ENCODE data around the gene FOXN1. TPM values are rescaled to one million over a fixed set of nuclear protein-coding genes. Genes with fewer than 3 reads are reported as not detected.

Gene FOXN1
- total and polyA plus RNA-seq, 10 of the 15 experiments (the other 5 are each of a cell fraction or from before 2014, with no cell fraction given), result not detected

DNA sequence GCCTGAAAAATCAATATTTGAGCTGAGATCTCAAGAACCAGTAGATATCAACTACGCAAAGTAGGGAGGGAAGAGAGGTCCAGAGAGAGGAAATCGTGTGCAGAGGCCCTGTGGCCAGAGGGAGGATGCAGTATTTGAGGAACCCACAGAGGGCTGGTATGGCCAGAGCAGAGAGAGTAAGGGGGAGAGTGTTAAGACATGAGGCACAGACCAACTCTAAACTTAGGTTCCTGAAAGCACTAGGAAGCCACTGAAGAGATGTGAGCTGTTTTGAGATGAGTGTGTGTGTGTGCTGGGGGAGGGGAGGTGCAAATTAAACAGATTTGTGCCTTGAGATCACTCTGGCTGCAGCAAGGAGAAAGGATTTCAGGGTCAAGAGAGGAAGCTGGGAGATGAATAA lies 21.9 kb upstream of the FOXN1 start (continued):
- TF ChIP-seq SMAD5 (IDR thresholded peaks at IDR 0.05; ENCODE audit: low read depth), result no peak
- no peak for TF ChIP-seq HCFC1 (IDR thresholded peaks at IDR 0.05; ENCODE audit: low read length)
- 0 out of 2 replicates have a peak, but pooled peaks have one; percentile 20 for TF ChIP-seq RCOR1 (conservative IDR thresholded peaks at IDR 0.05; ENCODE audit: low read depth, low read length)
- TF ChIP-seq JUNB (IDR thresholded peaks at IDR 0.05), result peak; percentile 69
- TF ChIP-seq FOXK2 (IDR thresholded peaks at IDR 0.05), result no peak
- TF ChIP-seq PAX5 (IDR thresholded peaks at IDR 0.05; ENCODE audit: borderline replicate concordance, low read depth, low read length), result 0 out of 2 replicates have a peak, but pooled peaks have one; percentile 28
- TF ChIP-seq SUZ12 (IDR thresholded peaks at IDR 0.05; ENCODE audit: unreplicated experiment), result no peak
- TF ChIP-seq EZH2 (IDR thresholded peaks at IDR 0.05; ENCODE audit: borderline replicate concordance, control insufficient read depth, low read depth, low read length), result no peak
- TF ChIP-seq SPI1 (IDR thresholded peaks at IDR 0.05; ENCODE audit: borderline replicate concordance, insufficient read depth, low read depth, low read length), result peak; percentile 76
- TF ChIP-seq, protein P1, sequence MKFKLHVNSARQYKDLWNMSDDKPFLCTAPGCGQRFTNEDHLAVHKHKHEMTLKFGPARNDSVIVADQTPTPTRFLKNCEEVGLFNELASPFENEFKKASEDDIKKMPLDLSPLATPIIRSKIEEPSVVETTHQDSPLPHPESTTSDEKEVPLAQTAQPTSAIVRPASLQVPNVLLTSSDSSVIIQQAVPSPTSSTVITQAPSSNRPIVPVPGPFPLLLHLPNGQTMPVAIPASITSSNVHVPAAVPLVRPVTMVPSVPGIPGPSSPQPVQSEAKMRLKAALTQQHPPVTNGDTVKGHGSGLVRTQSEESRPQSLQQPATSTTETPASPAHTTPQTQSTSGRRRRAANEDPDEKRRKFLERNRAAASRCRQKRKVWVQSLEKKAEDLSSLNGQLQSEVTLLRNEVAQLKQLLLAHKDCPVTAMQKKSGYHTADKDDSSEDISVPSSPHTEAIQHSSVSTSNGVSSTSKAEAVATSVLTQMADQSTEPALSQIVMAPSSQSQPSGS (IDR thresholded peaks at IDR 0.05; ENCODE audit: low read length), result peak; percentile 74
- no peak for TF ChIP-seq ZNF217 (IDR thresholded peaks at IDR 0.05)
- TF ChIP-seq, protein P2, sequence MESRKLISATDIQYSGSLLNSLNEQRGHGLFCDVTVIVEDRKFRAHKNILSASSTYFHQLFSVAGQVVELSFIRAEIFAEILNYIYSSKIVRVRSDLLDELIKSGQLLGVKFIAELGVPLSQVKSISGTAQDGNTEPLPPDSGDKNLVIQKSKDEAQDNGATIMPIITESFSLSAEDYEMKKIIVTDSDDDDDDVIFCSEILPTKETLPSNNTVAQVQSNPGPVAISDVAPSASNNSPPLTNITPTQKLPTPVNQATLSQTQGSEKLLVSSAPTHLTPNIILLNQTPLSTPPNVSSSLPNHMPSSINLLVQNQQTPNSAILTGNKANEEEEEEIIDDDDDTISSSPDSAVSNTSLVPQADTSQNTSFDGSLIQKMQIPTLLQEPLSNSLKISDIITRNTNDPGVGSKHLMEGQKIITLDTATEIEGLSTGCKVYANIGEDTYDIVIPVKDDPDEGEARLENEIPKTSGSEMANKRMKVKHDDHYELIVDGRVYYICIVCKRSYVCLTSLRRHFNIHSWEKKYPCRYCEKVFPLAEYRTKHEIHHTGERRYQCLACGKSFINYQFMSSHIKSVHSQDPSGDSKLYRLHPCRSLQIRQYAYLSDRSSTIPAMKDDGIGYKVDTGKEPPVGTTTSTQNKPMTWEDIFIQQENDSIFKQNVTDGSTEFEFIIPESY (IDR thresholded peaks at IDR 0.05), result no peak
- TF ChIP-seq NRF1 (conservative IDR thresholded peaks at IDR 0.05; ENCODE audit: low read depth, low read length), result no peak
- TF ChIP-seq SRF (IDR thresholded peaks at IDR 0.05; ENCODE audit: low read depth in 2 of 2, low read length in 2 of 2), result 0 out of 4 replicates have a peak, but pooled peaks of 1 of the 2 experiments have one; percentile 37
- TF ChIP-seq SKIL (IDR thresholded peaks at IDR 0.05; ENCODE audit: low read depth, poor library complexity, severe bottlenecking), result no peak
- no peak for TF ChIP-seq POLR2AphosphoS2 (IDR thresholded peaks at IDR 0.05; ENCODE audit: low read depth, low read length)
- TF ChIP-seq CHD4 (IDR thresholded peaks at IDR 0.05), result no peak
- peak in 1 of 2 experiments; percentile 39; a peak in 1 of 4 replicates for TF ChIP-seq ETV6 (conservative IDR thresholded peaks at IDR 0.05 in 1 of 2, IDR thresholded peaks at IDR 0.05 in 1 of 2; ENCODE audit: borderline replicate concordance in 1 of 2, low read depth in 1 of 2)
- TF ChIP-seq BRCA1 (IDR thresholded peaks at IDR 0.05; ENCODE audit: low read depth, low read length), result no peak
- TF ChIP-seq RAD21 (IDR thresholded peaks at IDR 0.05; ENCODE audit: insufficient read depth, low read depth, low read length), result 0 out of 2 replicates have a peak, but pooled peaks have one; percentile 10
- no peak for TF ChIP-seq RB1 (IDR thresholded peaks at IDR 0.05; ENCODE audit: borderline replicate concordance)
- no peak for TF ChIP-seq KDM1A (IDR thresholded peaks at IDR 0.05; ENCODE audit: borderline replicate concordance)
- TF ChIP-seq, protein P3, sequence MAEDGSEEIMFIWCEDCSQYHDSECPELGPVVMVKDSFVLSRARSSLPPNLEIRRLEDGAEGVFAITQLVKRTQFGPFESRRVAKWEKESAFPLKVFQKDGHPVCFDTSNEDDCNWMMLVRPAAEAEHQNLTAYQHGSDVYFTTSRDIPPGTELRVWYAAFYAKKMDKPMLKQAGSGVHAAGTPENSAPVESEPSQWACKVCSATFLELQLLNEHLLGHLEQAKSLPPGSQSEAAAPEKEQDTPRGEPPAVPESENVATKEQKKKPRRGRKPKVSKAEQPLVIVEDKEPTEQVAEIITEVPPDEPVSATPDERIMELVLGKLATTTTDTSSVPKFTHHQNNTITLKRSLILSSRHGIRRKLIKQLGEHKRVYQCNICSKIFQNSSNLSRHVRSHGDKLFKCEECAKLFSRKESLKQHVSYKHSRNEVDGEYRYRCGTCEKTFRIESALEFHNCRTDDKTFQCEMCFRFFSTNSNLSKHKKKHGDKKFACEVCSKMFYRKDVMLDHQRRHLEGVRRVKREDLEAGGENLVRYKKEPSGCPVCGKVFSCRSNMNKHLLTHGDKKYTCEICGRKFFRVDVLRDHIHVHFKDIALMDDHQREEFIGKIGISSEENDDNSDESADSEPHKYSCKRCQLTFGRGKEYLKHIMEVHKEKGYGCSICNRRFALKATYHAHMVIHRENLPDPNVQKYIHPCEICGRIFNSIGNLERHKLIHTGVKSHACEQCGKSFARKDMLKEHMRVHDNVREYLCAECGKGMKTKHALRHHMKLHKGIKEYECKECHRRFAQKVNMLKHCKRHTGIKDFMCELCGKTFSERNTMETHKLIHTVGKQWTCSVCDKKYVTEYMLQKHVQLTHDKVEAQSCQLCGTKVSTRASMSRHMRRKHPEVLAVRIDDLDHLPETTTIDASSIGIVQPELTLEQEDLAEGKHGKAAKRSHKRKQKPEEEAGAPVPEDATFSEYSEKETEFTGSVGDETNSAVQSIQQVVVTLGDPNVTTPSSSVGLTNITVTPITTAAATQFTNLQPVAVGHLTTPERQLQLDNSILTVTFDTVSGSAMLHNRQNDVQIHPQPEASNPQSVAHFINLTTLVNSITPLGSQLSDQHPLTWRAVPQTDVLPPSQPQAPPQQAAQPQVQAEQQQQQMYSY (CRISPR knock-in tag; IDR thresholded peaks at IDR 0.05), result no peak

Data from GM12878 (cell line).